H1 (cell line): Measurements from ENCODE around the gene CD79A. TPM values are rescaled to one million over a fixed set of nuclear protein-coding genes. Genes with fewer than 3 reads are reported as not detected.

Source experiments
- CTCF ChIA-PET: fragments of 300-600 bp; sonication (Branson Sonifier 250); formaldehyde crosslinking; loops from one replicate; lab custom pipeline; 2021; ENCODE audit not compliant: partially characterized antibody; lab: Charles Lee
- POLR2A ChIA-PET: fragments of 300-600 bp; sonication (Branson Sonifier 250); formaldehyde crosslinking; loops from one replicate; lab custom pipeline; 2021; ENCODE audit warnings: inconsistent platforms; ENCODE audit not compliant: partially characterized antibody; lab: Charles Lee
- DNase-seq, 2 experiments: peaks; one replicate each; pipeline versions ENCODE4 v3.0.0 to v3.0.0-alpha.2; 2010 to 2022; ENCODE audit warnings: low spot score in 2 of 2, low read depth in 1 of 2, mixed read lengths in 1 of 2
- FAIRE-seq: peaks from 2 replicates; lab custom pipeline; 2011; peaks lifted over from hg19 to GRCh38; lab: Jason Lieb, UNC
- H2AFZ ChIP-seq: 2 replicates; pipeline ENCODE4 v1.8.1; 2012; ENCODE audit warnings: low read length, inconsistent platforms
- H2AK5ac ChIP-seq: 2 replicates; pipeline ENCODE4 v1.6.1; 2013; ENCODE audit warnings: low read depth, low read length
- H2BK120ac ChIP-seq: replicated peaks from 2 replicates; pipeline ENCODE3; 2013; ENCODE audit warnings: low read depth, low read length, inconsistent platforms
- H2BK12ac ChIP-seq: 2 replicates; pipeline ENCODE4 v1.6.1; 2013; ENCODE audit warnings: low read depth, low read length
- H2BK15ac ChIP-seq: 2 replicates; pipeline ENCODE4 v1.6.1; 2013; ENCODE audit warnings: low read length
- H2BK20ac ChIP-seq: 2 replicates; pipeline ENCODE4 v1.6.1; 2013; ENCODE audit warnings: low read length
- H2BK5ac ChIP-seq: 2 replicates; pipeline ENCODE4 v1.6.1; 2013; ENCODE audit warnings: low read depth, low read length
- H3K14ac ChIP-seq: 2 replicates; pipeline ENCODE4 v1.6.1; 2013; ENCODE audit warnings: inconsistent platforms; ENCODE audit not compliant: insufficient read length
- H3K18ac ChIP-seq: 2 replicates; pipeline ENCODE4 v1.6.1; 2013; ENCODE audit warnings: low read length; ENCODE audit errors: extremely low read depth
- H3K23ac ChIP-seq: 2 replicates; pipeline ENCODE4 v1.6.1; 2013; ENCODE audit warnings: inconsistent platforms; ENCODE audit not compliant: insufficient read length
- H3K23me2 ChIP-seq: 2 replicates; pipeline ENCODE4 v1.6.1; 2013; ENCODE audit warnings: low read depth, low read length
- H3K27ac ChIP-seq: 2 replicates; pipeline ENCODE4 v1.6.1; 2011; ENCODE audit warnings: low read depth, low read length, inconsistent platforms
- H3K27me3 ChIP-seq, 4 experiments: replicated peaks in 1 of 4; 1 replicate in 1 of 4; 2 replicates in 3 of 4; pipeline versions ENCODE4 v1.6.1 to v1.8.1; 2011 to 2013; ENCODE audit warnings: low read length in 3 of 4, mild to moderate bottlenecking in 3 of 4, inconsistent platforms in 2 of 4, mixed read lengths in 2 of 4, moderate library complexity in 1 of 4; ENCODE audit not compliant: control insufficient read depth in 3 of 4, insufficient read depth in 3 of 4; ENCODE audit errors: extremely low read depth in 1 of 4
- H3K36me3 ChIP-seq, 4 experiments: 2 replicates each; pipeline versions ENCODE4 v1.6.1 to v1.8.1; 2011 to 2013; ENCODE audit warnings: mild to moderate bottlenecking in 4 of 4, low read length in 3 of 4, moderate library complexity in 2 of 4, control low read depth in 1 of 4, inconsistent platforms in 1 of 4; ENCODE audit not compliant: insufficient read depth in 4 of 4, control insufficient read depth in 2 of 4
- H3K4ac ChIP-seq: replicated peaks from 2 replicates; pipeline ENCODE3; 2013; ENCODE audit warnings: low read length, low read depth, mixed read lengths, inconsistent platforms; ENCODE audit not compliant: insufficient read length
- H3K4me1 ChIP-seq, 4 experiments: replicated peaks in 1 of 4; 1 replicate in 1 of 4; 2 replicates in 3 of 4; pipeline versions ENCODE4 v1.6.1 to v1.8.1; 2011 to 2013; ENCODE audit warnings: low read length in 3 of 4, inconsistent platforms in 2 of 4, mixed read lengths in 1 of 4; ENCODE audit not compliant: insufficient read depth in 4 of 4, control insufficient read depth in 3 of 4
- H3K4me2 ChIP-seq, 2 experiments: 2 replicates each; pipeline versions ENCODE4 v1.6.1 to v1.8.1; 2011 to 2013; ENCODE audit warnings: low read depth in 2 of 2, low read length in 2 of 2, control low read depth in 1 of 2, inconsistent platforms in 1 of 2, mild to moderate bottlenecking in 1 of 2; ENCODE audit not compliant: insufficient read depth in 1 of 2
- H3K4me3 ChIP-seq, 4 experiments: fragments of 200-600, 300-600 bp in 1 of 4; sonication (generic), shearing (Covaris generic), sonication (Bioruptor Twin) in 1 of 4; 2 replicates each; pipeline versions ENCODE4 v1.5.1 to v1.8.1; 2011 to 2016; ENCODE audit warnings: low read length in 4 of 4, low read depth in 3 of 4, control low read depth in 2 of 4, inconsistent platforms in 2 of 4, mild to moderate bottlenecking in 2 of 4, mixed read lengths in 1 of 4, moderate library complexity in 1 of 4; ENCODE audit not compliant: insufficient read depth in 2 of 4; ENCODE audit errors: extremely low read depth in 1 of 4
- H3K56ac ChIP-seq: replicated peaks from 2 replicates; pipeline ENCODE3; 2013; ENCODE audit warnings: low read depth, mild to moderate bottlenecking, mixed read lengths, low read length, inconsistent platforms; ENCODE audit not compliant: insufficient read length
- H3K79me1 ChIP-seq: 2 replicates; pipeline ENCODE4 v1.6.1; 2013; ENCODE audit warnings: low read depth, low read length, control low read depth
- H3K79me2 ChIP-seq, 2 experiments: 2 replicates each; pipeline versions ENCODE4 v1.6.1 to v1.8.1; 2012 to 2013; ENCODE audit warnings: low read length in 2 of 2, mild to moderate bottlenecking in 2 of 2, inconsistent platforms in 1 of 2; ENCODE audit not compliant: insufficient read depth in 2 of 2, control insufficient read depth in 1 of 2
- H3K9ac ChIP-seq, 4 experiments: replicated peaks in 1 of 4; 1 replicate in 1 of 4; 2 replicates in 3 of 4; pipeline versions ENCODE4 v1.6.1 to v1.8.1; 2011 to 2013; ENCODE audit warnings: low read depth in 3 of 4, low read length in 3 of 4, control low read depth in 2 of 4, mild to moderate bottlenecking in 2 of 4, moderate library complexity in 2 of 4, inconsistent platforms in 1 of 4; ENCODE audit errors: extremely low read depth in 1 of 4
- H3K9me3 ChIP-seq, 2 experiments: 2 replicates each; pipeline versions ENCODE4 v1.6.1 to v1.8.1; 2012 to 2013; ENCODE audit warnings: mild to moderate bottlenecking in 2 of 2, moderate library complexity in 2 of 2, control low read depth in 1 of 2, inconsistent platforms in 1 of 2, low read depth in 1 of 2, low read length in 1 of 2, mixed read lengths in 1 of 2; ENCODE audit not compliant: insufficient read depth in 2 of 2
- H4K20me1 ChIP-seq, 2 experiments: replicated peaks in 1 of 2; 2 replicates each; pipeline versions ENCODE3 to v1.8.1; 2011 to 2013; ENCODE audit warnings: inconsistent platforms in 2 of 2, low read length in 2 of 2, mild to moderate bottlenecking in 1 of 2; ENCODE audit not compliant: insufficient read depth in 2 of 2, control insufficient read depth in 1 of 2
- H4K5ac ChIP-seq: 2 replicates; pipeline ENCODE4 v1.6.1; 2013; ENCODE audit warnings: low read length, low read depth, mixed read lengths, inconsistent platforms; ENCODE audit not compliant: insufficient read length
- H4K8ac ChIP-seq: 2 replicates; pipeline ENCODE4 v1.8.0; 2013; ENCODE audit warnings: mild to moderate bottlenecking, moderate library complexity, low read length, inconsistent platforms; ENCODE audit not compliant: insufficient read depth; ENCODE audit errors: extremely low read depth
- H4K91ac ChIP-seq: replicated peaks from 2 replicates; pipeline ENCODE3; 2013; ENCODE audit warnings: low read length, mixed read lengths, inconsistent platforms; ENCODE audit not compliant: insufficient read length
- ASH2L ChIP-seq: fragments of 200-600, 300-600 bp; sonication (generic); IDR thresholded peaks from one replicate; pipeline ENCODE4 v1.7.1; 2017; ENCODE audit warnings: low read length
- BCL11A ChIP-seq, 2 experiments: IDR thresholded peaks; one replicate each; pipeline ENCODE4 v1.6.1; 2011; ENCODE audit warnings: low read depth in 2 of 2, low read length in 2 of 2, mild to moderate bottlenecking in 2 of 2
- EP300 ChIP-seq, 2 experiments: IDR thresholded peaks; 1 replicate in 1 of 2; 2 replicates in 1 of 2; pipeline ENCODE4 v1.6.1; 2011 to 2012; ENCODE audit warnings: low read depth in 2 of 2, low read length in 2 of 2, mild to moderate bottlenecking in 2 of 2, borderline replicate concordance in 1 of 2, inconsistent platforms in 1 of 2, moderate library complexity in 1 of 2
- KDM4A ChIP-seq: IDR thresholded peaks from one replicate; pipeline ENCODE4 v1.7.1; 2012; ENCODE audit warnings: low read depth, mild to moderate bottlenecking, moderate library complexity, low read length, inconsistent platforms; ENCODE audit not compliant: severe bottlenecking
- MAFK ChIP-seq: IDR thresholded peaks from 2 replicates; pipeline ENCODE4 v1.6.1; 2012; ENCODE audit warnings: low read depth, mild to moderate bottlenecking, improper control_type of control experiment, low read length
- SP1 ChIP-seq: IDR thresholded peaks from 2 replicates; pipeline ENCODE4 v1.6.1; 2011; ENCODE audit warnings: low read depth, low read length
- WGBS, 2 experiments: shearing (Covaris generic) in 1 of 2; methylation state at CpG; one replicate each; pipeline versions ENCODE4 v1.1.6 to v1.1.7; 2013 to 2015; ENCODE audit warnings: low lambda C conversion rate in 2 of 2, mixed read lengths in 2 of 2, inconsistent platforms in 1 of 2, low coverage in 1 of 2, missing lambda C conversion rate in 1 of 2; ENCODE audit not compliant: insufficient replicate concordance in 2 of 2, insufficient coverage in 1 of 2, insufficient read length in 1 of 2; ENCODE audit errors: extremely low coverage in 1 of 2, missing lambda C conversion rate in 1 of 2; 5-methylcytosine and 5-hydroxymethylcytosine counted together
- polyA plus RNA-seq, 7 experiments: library from polyadenylated mRNA; depleted of rRNA in 3 of 7; stranded (reverse) in 5 of 7; unstranded in 2 of 7; fragments of >200 nt in 5 of 7; fragments of 200-250 nt in 2 of 7; gene quantifications; 1 replicate in 5 of 7; 2 replicates in 1 of 7; 4 replicates in 1 of 7; pipeline versions ENCODE4 v1.2.1 to v1.2.3, GENCODE V29; 2011 to 2013; ENCODE audit warnings: missing spikeins in 2 of 7, mixed read lengths in 2 of 7
- total RNA-seq: library from RNA; stranded (reverse); fragmentation: NEBNext Ultra II Directional; extraction: Animal tissue kit (Norgen Biotek cat#: 25700); gene quantifications from 2 replicates; pipeline ENCODE4 v1.2.1, GENCODE V29; 2021
- TF ChIP-seq, protein P1 (sequence below), 3 experiments: IDR thresholded peaks; 1 replicate in 2 of 3; 2 replicates in 1 of 3; pipeline versions ENCODE4 v1.5.1 to v1.6.1; 2011; ENCODE audit warnings: low read length in 3 of 3, mild to moderate bottlenecking in 3 of 3, inconsistent platforms in 2 of 3, low read depth in 1 of 3, moderate library complexity in 1 of 3; ENCODE audit not compliant: insufficient read depth in 1 of 3; ENCODE audit errors: control extremely low read depth in 1 of 3

CD79A gene
- total and polyA plus RNA-seq, 2 of the 8 experiments (the other 6 are each of a cell fraction or from before 2014, with no cell fraction given): 0.54 to 0.77 TPM

- Histone ChIP-seq H3K23ac (no peak overlapping the region), H2AFZ (no peak overlapping the region), H4K91ac (peak overlapping the region; percentile 14), H3K14ac (no peak overlapping the region), H2BK120ac (no peak overlapping the region), H3K18ac (0 out of 2 replicates have a peak overlapping the region, but pooled peaks have one; percentile 53), H3K4ac (no peak overlapping the region), H4K20me1 (peaks cover 3 to 6% of the 10 kb centered on the region in 2 experiments), H3K23me2 (peaks cover 11% of the 10 kb centered on the region; the same call in 1 of the 2 replicates), H2BK15ac (no peak overlapping the region), H3K9ac (peak overlapping the region in 1 of 4 experiments; percentile 19; a peak in 2 of 7 replicates), H3K36me3 (peaks cover 0 to 2% (median 0%) of the 10 kb centered on the region in 4 experiments; a peak in 3 of 8 replicates), H3K56ac (no peak overlapping the region), H3K27me3 (peaks cover 1 to 4% (median 4%) of the 10 kb centered on the region in 4 experiments; a peak in 5 of 7 replicates), H2AK5ac (peak overlapping the region; percentile 53; the same call in 1 of the 2 replicates), H3K4me3 (peak overlapping the region in 1 of 4 experiments; percentile 35; a peak in 1 of 8 replicates), H3K4me2 (peak overlapping the region; percentile 52 to 56), H4K5ac (no peak overlapping the region), H2BK12ac (0 out of 2 replicates have a peak overlapping the region, but pooled peaks have one; percentile 45), H3K79me1 (peaks cover 2% of the 10 kb centered on the region; the same call in 1 of the 2 replicates), H4K8ac (no peak overlapping the region), H2BK5ac (peak overlapping the region; percentile 88; the same call in 1 of the 2 replicates), H3K4me1 (peaks cover 3 to 16% (median 11%) of the 10 kb centered on the region in 4 experiments), H2BK20ac (peak overlapping the region; percentile 37; the same call in 1 of the 2 replicates), H3K79me2 (peaks cover 0 to 3% of the 10 kb centered on the region in 2 experiments; a peak in 1 of 4 replicates), H3K9me3 (no peaks in the 10 kb centered on the region), H3K27ac (no peak overlapping the region)
- FAIRE-seq (no peak), DNase-seq (peak; percentile 64 to 74)
- POLR2A ChIA-PET: interaction anchor here (0.8 to 13.9 kb wide), 7 partner anchors 11 to 108 kb away, joined by 3 to 298 read pairs (median 3); partner anchors contain the start of genes CD79A and RPS19
- 48% methylated on average over 15 of the region's 17 CpGs; no CpG with 5 or more reads in 1 of the 2 experiments for WGBS, 2 experiments
- CTCF ChIA-PET: interaction anchor here (0.7 to 4.3 kb wide), 16 partner anchors 8 to 112 kb away, joined by 3 to 26 read pairs (median 6); partner anchors contain the start of genes CD79A, ERFL and RABAC1
- TF ChIP-seq, protein P1, sequence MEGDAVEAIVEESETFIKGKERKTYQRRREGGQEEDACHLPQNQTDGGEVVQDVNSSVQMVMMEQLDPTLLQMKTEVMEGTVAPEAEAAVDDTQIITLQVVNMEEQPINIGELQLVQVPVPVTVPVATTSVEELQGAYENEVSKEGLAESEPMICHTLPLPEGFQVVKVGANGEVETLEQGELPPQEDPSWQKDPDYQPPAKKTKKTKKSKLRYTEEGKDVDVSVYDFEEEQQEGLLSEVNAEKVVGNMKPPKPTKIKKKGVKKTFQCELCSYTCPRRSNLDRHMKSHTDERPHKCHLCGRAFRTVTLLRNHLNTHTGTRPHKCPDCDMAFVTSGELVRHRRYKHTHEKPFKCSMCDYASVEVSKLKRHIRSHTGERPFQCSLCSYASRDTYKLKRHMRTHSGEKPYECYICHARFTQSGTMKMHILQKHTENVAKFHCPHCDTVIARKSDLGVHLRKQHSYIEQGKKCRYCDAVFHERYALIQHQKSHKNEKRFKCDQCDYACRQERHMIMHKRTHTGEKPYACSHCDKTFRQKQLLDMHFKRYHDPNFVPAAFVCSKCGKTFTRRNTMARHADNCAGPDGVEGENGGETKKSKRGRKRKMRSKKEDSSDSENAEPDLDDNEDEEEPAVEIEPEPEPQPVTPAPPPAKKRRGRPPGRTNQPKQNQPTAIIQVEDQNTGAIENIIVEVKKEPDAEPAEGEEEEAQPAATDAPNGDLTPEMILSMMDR (IDR thresholded peaks at IDR 0.05; ENCODE audit: control extremely low read depth in 1 of 3, insufficient read depth in 1 of 3, low read depth in 1 of 3, low read length in 3 of 3): peak in 1 of 3 experiments; percentile 52; a peak in 2 of 4 replicates
- TF ChIP-seq ASH2L (peak; percentile 21), KDM4A (no peak), EP300 (IDR thresholded peaks at IDR 0.05; ENCODE audit: borderline replicate concordance in 1 of 2, low read depth in 2 of 2, low read length in 2 of 2) (0 out of 3 replicates have a peak, but pooled peaks of 1 of the 2 experiments have one; percentile 38), MAFK (no peak), BCL11A (IDR thresholded peaks at IDR 0.05; ENCODE audit: low read depth in 2 of 2, low read length in 2 of 2) (no peak), SP1 (0 out of 2 replicates have a peak, but pooled peaks have one; percentile 40)
Measured at GRCh38 chr19:41887711-41888382, 10.8 kb downstream of the CD79A start.
